Ammon's horn (tissue), 1 donor: ENCODE results near the gene LHFPL6.

Experiments used
- DNase-seq: peaks from one replicate; pipeline ENCODE4 v3.0.0-alpha.2; 2016; ENCODE audit warnings: low spot score

Gene LHFPL6

DNA sequence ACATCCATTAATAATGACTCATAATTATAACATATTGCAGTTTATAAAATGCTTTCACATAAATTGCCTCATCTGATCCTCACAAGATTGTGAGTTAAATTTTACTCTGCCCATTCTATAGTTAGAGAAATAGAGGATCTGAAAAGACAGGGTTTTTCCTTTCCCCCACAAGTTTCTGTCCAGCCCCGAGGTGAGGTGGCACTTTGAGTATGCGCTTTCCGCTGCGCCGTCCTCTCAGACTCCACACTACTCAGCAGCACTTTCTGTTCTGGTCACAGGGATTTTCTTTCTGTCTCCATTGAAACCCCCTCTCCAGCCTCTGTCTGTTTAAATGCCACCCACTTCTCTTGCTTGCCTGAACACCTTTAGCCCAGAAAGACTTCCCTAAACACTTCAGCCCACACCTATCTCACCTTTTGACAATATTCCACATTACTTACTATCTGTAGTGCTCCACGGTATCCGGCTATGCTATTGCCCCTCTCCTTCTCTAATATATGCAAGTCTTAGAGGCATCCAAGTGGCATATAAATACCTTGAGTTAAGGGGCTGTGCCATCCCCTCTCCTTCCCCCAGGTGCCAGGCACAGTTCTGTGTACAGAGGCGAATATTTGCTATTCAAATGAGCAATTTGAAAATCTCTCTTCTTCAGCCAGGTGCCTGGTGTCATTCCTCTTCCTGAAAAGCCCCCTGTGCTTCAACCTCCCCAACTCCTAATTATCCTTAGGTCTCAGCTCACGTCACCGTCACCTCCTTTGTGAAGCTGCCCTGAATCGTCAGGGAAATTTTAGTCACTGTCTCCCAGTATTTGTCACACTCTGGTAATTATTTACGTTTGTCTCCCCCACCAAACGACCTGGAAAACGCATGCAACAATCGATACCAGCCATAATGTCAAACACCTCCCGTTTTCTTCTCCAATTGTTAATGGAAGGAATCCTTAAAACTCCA is 296.1 kb downstream of the LHFPL6 start:
- no peak for DNase-seq

DNA sequence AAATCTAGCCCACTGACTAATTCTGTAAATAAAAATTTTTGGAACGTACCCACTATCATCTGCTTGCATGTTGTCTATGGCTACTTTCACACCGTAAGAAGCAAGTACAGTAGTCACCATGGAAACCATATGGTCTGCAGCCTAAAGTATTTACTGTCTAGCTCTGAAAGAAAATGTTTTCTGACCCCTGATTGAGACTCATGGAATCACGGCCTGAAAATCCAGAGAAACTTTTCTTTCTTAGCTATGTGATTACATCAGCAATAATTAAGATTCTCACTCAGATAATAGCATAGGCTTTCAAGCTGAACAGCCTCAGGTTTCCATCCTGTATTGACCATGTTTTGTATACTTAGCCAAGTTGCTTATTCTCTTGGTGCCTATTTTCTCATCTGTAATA is 300.2 kb downstream of the LHFPL6 start:
- DNase-seq = no peak

DNA sequence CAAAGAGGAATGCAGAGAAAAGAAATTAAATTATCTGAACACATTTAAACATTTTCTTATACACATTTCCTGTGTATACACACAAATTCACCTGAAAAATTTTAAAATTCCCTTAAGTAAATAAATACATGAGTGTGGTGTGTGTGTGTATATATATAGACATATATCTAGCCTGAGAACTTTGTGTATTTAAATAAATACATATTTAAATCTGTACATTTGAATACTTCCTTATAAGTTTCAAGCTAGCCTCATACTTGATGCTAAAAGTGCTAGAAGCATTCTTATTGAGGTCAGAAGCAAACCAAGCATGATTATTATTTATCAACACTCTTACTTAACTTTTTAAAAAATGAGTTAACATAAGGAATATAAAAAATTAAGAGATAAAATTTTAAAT is 304.0 kb downstream of the LHFPL6 start:
- DNase-seq = no peak

DNA sequence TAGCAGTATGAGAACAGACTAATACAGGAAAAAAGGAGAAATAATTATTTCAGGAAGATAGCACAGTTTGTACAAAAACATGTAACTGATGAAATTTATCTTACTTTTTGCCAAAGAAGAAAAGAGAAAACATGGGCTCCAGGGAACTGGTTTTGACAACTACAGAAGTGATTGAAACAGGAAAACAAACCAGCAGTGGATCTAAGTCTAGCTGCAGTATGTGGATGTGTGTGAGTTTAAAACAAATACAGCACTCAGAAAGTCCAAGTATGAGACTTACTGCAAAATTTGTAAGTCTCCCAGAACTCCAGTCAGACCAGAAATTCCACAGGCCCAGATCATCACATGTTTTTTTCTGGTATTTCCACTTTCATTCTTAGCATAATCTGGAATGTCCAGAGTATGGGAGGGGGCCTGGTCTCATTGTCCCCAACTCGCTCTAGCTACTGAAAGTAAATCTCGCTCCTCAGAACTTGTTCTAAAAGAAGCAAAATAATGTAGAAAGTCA is 305.3 kb downstream of the LHFPL6 start:
- DNase-seq = no peak

DNA sequence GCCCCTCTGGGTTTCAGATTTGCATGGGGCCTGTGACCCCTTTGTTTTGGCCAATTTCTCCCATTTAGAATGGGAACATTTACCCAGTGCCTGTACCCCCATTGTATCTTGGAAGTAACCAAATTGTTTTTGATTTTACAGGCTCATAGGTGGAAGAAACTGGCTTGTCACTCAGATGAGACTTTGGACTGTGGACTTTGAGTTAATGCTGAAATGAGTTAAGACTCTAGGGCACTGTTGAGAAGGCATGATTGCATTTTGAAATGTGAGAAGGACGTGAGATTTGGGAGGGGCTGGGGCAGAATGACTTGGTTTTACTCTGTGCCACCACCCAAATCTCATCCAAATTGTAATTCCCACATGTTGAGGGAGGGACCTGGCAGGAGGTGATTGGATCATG is 306.0 kb downstream of the LHFPL6 start:
- DNase-seq = no peak

DNA sequence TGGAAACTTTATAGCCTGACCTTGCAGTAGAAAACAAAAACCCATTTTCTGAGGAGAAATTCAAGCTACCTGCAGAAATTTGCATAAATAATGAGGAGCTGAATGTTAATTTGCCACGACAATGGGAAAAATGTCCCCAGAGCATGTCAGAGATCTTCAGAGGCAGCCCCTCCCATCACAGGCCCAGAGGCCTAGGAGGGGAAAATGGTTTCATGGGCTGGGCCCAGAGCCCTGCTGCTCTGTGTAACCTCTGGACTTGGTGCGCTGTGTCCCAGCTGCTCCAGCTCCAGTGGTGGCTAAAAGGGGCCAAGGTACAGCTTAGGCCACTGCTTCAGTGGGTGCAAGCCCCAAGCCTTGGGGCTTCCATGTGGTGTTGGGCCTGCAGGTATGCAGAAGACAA is 306.8 kb downstream of the LHFPL6 start:
- DNase-seq = no peak
